GM12891 (cell line): ENCODE results near the gene GON4L.

ENCODE experiments used
- PAX5 ChIP-seq: IDR thresholded peaks from 2 replicates; pipeline ENCODE4 v1.6.1; 2011; ENCODE audit warnings: low read length, moderate library complexity, mild to moderate bottlenecking; ENCODE audit not compliant: insufficient read depth, severe bottlenecking
- POLR2A ChIP-seq: IDR thresholded peaks from 2 replicates; pipeline ENCODE4 v1.6.1; 2011; ENCODE audit warnings: low read depth, low read length, control low read depth
- POLR2AphosphoS5 ChIP-seq: IDR thresholded peaks from 2 replicates; pipeline ENCODE4 v1.6.1; 2011; ENCODE audit warnings: low read depth, low read length, control low read depth
- POU2F2 ChIP-seq: IDR thresholded peaks from 2 replicates; pipeline ENCODE4 v1.6.1; 2011; ENCODE audit warnings: low read depth, mild to moderate bottlenecking, control low read depth, low read length, moderate library complexity
- SPI1 ChIP-seq: IDR thresholded peaks from 2 replicates; pipeline ENCODE4 v1.6.1; 2011; ENCODE audit warnings: low read depth, low read length, control low read depth
- TAF1 ChIP-seq: IDR thresholded peaks from 2 replicates; pipeline ENCODE4 v1.6.1; 2011; ENCODE audit warnings: low read depth, low read length, control low read depth

DNA sequence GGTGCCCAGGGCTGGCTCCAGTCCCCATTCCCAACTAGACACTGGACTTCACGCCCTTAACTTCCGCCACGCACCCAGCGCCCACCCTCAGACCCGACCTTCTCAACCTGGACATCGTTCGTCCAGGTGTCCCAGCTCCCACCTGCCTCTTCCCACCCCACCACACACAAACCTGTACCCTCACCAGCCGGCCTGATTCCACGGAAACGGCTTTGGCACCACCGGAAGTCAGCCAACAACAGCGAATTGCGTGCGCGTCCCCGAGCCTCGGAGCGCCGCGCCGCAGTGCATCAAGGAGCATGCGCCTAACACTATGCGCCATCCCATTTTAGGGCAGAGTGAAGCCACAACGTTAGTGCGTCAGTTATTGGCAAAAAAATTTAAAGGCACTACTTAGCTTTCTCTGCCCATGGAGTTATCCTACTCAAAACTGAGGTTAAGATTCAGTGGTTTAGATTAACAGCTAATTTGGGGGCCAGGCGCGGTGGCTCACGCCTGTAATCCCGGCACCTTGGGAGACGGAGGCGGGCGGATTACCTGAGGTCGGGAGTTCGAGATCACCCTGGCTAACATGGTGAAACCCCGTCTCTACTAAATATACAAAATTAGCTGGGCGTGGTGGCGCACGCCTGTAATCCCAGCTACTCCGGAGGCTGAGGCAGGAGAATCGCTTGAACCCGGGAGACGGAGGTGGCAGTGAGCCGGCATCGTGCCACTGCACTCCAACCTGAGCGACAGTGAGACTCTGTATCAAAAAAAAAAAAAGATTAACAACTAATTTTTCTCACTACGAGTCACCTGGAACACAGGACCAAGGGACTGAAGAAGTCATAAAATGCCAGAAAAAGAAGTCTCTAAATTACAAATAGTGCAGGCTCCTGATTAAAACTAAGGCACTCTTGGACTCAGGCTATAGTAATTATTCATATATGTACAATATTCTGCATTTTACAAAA lies at the start of gene GON4L:
- TF ChIP-seq PAX5 (no peak), POLR2AphosphoS5 (peak; percentile 92), POLR2A (peak; percentile 88), SPI1 (no peak), TAF1 (peak; percentile 65), POU2F2 (0 out of 2 replicates have a peak, but pooled peaks have one; percentile 13)
